Urinary bladder (tissue), 4 donors: ENCODE data around the gene ZDHHC22. TPM values are rescaled to one million over a fixed set of nuclear protein-coding genes. Genes with fewer than 3 reads are reported as not detected.
A peak's percentile ranks its signal among the peaks of the same experiment; 100 is the strongest.

ENCODE experiments used
- DNase-seq: peaks from one replicate; pipeline ENCODE4 v3.0.0-alpha.2; 2015; ENCODE audit errors: extremely low spot score
- H3K27ac ChIP-seq: one replicate; pipeline ENCODE4 v1.5.1; 2013; ENCODE audit warnings: low read depth, mild to moderate bottlenecking, moderate library complexity
- H3K36me3 ChIP-seq: one replicate; pipeline ENCODE4 v1.6.1; 2013; ENCODE audit warnings: mild to moderate bottlenecking, moderate library complexity; ENCODE audit not compliant: insufficient read depth
- H3K4me1 ChIP-seq: one replicate; pipeline ENCODE4 v1.6.1; 2013; ENCODE audit warnings: mild to moderate bottlenecking, moderate library complexity; ENCODE audit not compliant: insufficient read depth
- H3K4me3 ChIP-seq: one replicate; pipeline ENCODE4 v1.5.1; 2013; ENCODE audit warnings: low read depth, low read length
- WGBS: extraction: QIAGEN DNeasy Blood & Tissue Kit; methylation state at CpG from one replicate; pipeline ENCODE4 v1.1.7; 2013; 5-methylcytosine and 5-hydroxymethylcytosine counted together
- polyA plus RNA-seq: library from polyadenylated mRNA; stranded (reverse); fragments of 200-250 nt; gene quantifications from one replicate; pipeline ENCODE4 v1.2.3, GENCODE V29; 2013
- total RNA-seq: library from RNA; depleted of rRNA; stranded (reverse); fragments of >200 nt; gene quantifications from one replicate; pipeline ENCODE4 v1.2.3, GENCODE V29; 2014
- donor health status: healthy with polysubstance abuse.
- donor health status: healthy.

Gene ZDHHC22
- total and polyA plus RNA-seq, 2 donors = 0.01 to 0.16 TPM

DNA sequence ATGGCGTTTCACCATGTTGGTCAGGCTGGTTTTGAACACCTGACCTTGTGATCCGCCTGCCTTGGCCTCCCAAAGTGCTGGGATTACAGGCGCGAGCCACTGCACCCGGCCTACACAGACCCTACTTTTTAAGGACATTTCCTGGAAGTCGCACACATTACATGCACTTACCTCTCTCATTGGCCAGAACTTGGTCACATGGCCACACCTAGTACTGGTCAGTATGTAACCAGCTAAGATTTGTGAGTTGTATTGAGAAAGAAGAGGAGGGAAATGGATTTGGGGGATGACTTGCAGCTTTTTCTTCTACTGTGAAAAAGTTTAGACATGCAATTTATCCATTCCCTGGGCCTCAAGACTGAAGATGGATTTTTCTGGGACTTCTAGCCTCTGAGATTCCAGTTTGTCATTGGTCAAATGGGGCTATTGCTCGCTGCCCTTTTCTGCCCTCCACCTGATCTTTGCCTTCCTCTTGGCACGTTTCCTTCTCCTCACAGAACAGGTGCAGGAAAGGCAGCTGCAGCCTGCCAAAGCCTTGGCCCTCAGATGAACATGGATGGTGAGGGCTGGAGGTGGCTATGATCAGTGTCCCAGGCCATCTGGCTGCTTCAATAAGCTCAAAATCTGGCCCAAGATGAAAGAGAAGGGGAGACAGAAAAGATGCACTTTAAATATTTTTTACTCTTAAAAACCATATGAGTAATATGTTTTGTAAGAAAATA is 7.1 kb upstream of the ZDHHC22 start:
- no peaks in the 10 kb centered on the region for H3K36me3 ChIP-seq
- WGBS = 68% methylated on average over 8 of the region's 8 CpGs
- DNase-seq = no peak
- H3K27ac ChIP-seq = no peak overlapping the region
- H3K4me3 ChIP-seq = no peak overlapping the region
- H3K4me1 ChIP-seq = no peaks in the 10 kb centered on the region

DNA sequence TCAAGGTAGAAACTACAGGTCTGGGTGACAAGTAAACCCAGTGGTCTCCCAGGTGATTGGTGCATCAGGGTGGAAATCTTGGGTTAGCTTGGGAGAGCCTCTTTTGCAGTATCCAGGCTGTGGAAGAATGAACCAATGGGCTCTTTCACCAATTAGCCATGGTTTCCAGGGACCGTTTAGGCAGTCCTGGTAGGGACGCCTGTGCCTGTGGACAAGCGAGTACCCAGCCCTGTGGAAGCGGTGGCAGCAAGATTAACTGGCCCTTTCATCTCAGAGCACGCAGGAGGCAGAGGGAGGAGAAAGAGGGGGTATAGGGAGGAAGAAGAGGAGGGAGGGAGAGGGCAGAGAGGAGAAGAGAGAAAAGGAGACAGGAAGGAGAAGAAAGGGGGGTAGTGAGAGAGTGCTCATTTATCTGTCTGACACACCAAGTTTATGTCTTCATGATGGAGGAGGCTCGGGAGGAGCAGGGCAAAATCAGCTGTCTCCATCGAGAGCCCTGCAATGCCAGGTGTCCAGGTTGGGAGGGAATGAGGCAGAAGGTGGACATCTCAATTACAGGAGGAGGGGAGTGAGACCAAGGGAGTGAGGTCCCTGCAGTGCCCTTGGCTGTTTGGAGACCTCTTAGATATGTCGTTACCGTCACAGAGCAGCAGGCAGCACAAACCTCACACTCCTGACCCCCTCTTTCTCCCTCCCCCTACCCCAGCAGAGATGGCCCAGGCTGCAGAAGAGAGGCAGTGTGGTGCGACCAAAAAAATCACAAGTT is 4.6 kb upstream of the ZDHHC22 start:
- no peak for DNase-seq
- Histone ChIP-seq H3K4me3 (no peak overlapping the region), H3K27ac (no peak overlapping the region), H3K36me3 (no peaks in the 10 kb centered on the region), H3K4me1 (no peaks in the 10 kb centered on the region)
- WGBS = 5% methylated on average over 10 of the region's 10 CpGs

DNA sequence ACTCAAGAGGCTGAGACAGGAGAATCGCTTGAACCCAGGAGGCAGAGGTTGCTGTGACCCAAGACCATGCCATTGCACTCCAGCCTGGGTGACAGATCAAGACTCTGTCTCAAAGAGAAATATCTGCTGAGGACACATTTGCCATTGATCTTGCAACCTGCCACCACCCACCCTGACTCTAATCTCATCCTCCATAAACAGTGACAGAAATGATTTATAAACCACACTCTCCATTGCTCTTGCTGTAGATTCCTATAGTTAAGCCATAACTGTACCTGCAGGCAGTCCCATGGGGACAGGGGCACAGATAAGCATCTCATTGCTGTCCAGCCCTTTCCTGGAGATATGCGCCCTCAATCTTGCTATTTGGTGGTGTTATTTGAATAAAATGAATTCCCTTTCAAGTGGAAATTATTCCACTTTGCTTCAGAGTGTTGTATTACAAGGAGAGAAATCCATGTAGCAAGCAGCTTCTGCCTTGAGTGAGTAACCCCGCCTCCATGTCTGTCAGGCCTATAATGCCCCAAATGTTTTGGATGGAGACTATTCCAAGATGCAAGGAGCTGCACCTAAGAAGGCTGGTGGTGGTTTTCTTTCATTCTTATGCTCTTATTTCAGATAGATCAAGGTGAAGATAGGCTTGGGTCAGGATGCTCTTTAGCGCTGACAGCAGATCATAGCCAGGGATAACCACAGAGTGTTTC is 3.0 kb upstream of the ZDHHC22 start:
- H3K4me1 ChIP-seq = no peaks in the 10 kb centered on the region
- WGBS = 62% methylated on average over 4 of the region's 4 CpGs
- no peak for DNase-seq
- no peak overlapping the region for H3K4me3 ChIP-seq
- H3K27ac ChIP-seq = no peak overlapping the region
- no peaks in the 10 kb centered on the region for H3K36me3 ChIP-seq

DNA sequence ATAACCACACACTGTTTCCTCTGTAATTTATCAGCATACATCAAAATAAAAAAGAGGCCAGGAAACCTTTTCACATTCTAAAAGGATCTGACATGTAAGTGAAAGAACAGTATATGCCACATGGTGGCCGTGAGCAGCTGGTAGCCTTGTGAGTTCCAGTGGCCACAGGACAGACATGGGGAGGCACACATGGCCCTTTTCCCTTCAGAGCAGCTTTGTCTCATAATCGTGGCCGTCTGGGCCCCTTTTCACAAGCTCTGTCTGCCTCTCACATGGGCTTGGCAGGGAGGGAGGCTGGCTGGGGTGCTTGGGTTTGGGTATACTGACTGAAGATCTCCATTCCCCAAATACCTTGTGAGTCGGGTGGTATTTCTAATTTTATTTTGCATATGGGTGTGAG is 1.5 kb upstream of the ZDHHC22 start:
- H3K4me1 ChIP-seq = no peaks in the 10 kb centered on the region
- 6% methylated on average over 4 of the region's 4 CpGs for WGBS
- no peaks in the 10 kb centered on the region for H3K36me3 ChIP-seq
- no peak for DNase-seq
- H3K27ac ChIP-seq = no peak overlapping the region
- H3K4me3 ChIP-seq = no peak overlapping the region

DNA sequence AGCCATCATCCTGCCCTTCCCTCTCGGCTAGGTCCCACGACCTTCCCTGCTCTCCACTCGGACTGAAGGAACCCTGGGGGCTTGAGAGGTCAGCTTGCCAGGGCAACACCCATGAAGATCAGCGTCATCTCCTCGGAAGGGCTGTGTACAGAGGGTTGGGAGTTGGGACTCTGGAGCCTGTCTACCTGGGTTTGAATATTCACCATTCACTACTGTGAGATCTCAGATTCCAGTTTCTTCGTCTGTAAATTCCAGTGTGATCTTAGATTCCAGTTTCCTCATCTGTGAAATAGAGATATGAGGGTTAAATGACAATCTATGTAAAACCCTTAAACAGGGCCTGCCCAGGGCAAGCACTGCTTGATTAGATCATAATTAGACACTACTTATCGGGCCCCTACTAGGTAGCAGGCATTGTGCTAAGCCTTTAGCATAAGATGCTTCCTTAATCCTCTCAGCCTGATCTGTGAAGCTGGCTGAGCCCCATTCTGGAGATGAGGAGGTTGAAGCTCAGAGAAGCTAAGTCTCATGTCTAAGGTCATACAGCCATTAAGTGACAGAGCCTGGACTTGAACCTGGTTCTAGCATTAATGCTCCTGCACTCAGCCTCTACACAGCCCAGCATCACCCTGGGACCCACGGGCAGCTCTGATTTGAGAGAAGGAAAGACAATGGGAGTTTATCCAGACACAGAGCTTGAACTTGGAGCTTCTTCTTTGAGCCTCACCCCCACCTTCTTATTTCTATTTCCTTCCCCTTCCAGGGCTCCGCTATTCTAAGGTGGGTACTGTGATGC is 612 bp upstream of the ZDHHC22 start:
- Histone ChIP-seq H3K4me3 (no peak overlapping the region), H3K27ac (no peak overlapping the region), H3K4me1 (no peaks in the 10 kb centered on the region), H3K36me3 (no peaks in the 10 kb centered on the region)
- no peak for DNase-seq
- 6% methylated on average over 9 of the region's 9 CpGs for WGBS

DNA sequence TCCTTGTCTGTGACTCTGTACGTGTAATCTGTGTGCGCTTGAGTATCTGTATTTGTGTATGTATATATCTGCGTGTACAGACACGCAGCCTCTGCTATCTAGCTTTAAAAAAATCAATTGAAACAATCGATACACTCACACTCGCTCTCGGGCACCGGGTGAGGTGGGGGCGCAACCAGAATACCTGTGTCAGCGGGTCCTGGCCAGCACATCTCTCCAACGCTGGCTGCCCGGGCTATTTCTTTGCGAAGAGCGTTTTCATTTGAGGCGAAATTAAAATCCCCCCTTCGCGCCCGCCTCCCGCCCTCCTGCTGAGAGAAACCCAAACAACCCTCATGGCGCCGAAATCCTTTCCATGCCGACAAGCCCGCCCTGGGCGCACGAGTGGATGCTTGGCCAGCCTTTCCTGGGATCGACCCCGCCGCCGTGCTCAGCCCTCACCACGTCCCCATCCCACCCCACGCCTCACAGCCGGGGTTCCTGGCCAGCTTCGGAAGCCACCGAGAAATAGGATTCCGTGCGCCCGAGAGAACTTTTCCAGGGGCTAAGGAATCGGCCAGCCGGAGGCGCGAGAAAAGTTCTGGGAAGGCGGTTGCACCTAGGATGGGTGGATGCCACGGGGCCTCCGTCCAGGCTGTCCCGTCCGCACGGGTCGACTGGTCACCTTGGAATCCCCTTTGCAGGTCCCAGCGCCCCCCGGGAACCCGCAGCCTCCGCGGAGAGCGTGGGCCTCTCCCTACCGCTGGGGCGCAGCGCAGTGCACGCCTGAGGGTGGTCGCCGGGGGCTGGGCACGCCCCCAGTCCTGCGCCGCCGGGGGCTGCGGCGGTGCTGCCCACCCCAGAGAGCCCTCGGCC is 1.0 kb downstream of the ZDHHC22 start:
- H3K4me3 ChIP-seq = peak overlapping the region; percentile 40
- DNase-seq = no peak
- no peak overlapping the region for H3K27ac ChIP-seq
- no peaks in the 10 kb centered on the region for H3K4me1 ChIP-seq
- no peaks in the 10 kb centered on the region for H3K36me3 ChIP-seq
- WGBS = under 1% methylated on average over 67 of the region's 67 CpGs

DNA sequence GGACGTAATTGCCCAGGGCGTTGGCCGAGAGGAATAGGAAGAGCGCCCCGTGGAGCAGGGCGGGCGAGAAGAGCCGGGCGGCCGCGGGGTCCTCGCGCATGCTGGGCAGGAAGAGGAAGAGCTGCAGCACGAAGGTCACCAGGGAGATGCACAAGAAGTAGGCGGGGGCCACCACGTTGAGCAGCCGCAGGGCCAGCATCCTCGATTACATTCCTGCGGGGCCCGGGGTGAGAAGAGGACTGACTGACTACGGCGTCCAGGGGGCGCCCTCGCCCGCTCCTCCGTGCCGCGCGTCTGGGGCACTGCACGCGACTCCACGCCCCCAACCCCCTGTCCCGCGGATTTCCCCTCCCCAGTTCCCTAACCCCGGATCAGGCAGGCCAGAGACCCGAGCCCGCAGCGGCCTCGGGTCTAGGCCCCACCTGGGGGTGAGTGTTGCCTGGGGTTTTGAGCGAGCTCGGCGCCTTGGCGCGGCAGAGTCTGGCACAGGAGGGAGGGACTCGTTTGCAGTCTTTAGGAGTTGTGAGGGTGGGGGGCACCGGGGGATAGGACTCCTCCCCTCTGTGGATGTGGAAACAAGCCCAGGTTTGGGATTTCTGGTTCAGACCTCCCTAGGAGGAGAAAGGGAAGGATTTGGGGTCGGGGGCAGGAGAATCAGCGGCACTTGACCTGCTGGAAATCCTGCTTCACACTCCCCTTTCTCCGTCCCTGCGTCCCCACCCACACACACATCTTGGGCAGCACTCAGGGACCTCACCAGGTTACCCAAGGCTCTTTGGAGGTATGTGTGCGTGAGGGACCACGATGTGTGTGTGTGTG is 1.8 kb downstream of the ZDHHC22 start:
- Histone ChIP-seq H3K36me3 (no peaks in the 10 kb centered on the region), H3K4me3 (no peak overlapping the region), H3K4me1 (no peaks in the 10 kb centered on the region), H3K27ac (no peak overlapping the region)
- DNase-seq = no peak
- WGBS = 2% methylated on average over 52 of the region's 52 CpGs

DNA sequence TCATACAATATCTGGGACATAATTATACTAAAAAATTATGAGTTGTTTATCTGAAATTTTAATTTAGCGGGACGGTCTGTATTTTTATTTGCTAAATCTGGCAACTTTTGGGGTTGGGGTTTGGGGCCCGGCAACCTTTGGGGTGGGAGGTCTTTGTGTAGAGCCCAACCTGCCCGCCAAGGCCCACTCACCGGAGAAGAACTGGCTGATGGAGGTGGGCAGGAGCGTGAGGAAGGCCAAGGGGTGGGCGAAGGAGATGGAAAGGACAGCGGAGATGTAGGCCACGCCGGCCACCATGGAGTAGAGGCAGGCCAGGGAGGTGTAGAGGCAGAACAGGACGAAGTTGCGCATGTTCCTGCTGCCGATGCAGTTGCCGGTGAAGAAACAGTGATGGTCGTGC is 2.6 kb downstream of the ZDHHC22 start:
- Histone ChIP-seq H3K36me3 (no peaks in the 10 kb centered on the region), H3K4me1 (no peaks in the 10 kb centered on the region), H3K4me3 (no peak overlapping the region), H3K27ac (no peak overlapping the region)
- DNase-seq = no peak
- 85% methylated on average over 15 of the region's 15 CpGs for WGBS

DNA sequence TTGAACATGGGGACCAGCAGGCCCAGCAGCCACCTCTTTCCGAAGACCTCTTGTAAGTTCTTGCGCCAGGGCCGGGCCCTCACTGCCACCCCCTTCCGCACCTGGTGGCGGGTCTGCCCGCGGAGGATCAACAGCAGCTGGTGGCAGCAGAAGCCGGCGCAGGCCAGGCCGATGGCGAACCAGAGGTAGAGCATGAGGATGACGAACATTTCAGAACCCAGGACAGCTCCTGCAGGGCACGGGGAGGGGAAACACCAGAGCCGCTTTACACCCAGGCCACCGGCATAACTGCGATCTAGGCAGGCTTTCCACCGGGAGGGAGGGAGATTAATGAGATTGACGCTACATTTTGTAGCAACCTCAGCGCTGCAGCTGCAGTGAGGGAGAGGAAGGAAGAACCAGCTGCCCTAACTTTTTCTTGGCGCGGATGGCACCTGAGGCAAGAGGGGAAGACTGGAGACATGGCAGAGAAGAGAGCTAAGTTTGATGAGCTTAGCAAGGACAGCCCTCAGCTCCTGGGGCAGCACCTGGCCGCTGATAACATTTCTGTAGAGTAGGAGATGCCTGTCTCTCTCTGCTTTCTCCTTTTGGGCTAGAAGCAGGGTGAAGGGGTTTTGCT is 7.8 kb downstream of the ZDHHC22 start:
- peak; percentile 59 for DNase-seq
- 8% methylated on average over 22 of the region's 22 CpGs for WGBS

DNA sequence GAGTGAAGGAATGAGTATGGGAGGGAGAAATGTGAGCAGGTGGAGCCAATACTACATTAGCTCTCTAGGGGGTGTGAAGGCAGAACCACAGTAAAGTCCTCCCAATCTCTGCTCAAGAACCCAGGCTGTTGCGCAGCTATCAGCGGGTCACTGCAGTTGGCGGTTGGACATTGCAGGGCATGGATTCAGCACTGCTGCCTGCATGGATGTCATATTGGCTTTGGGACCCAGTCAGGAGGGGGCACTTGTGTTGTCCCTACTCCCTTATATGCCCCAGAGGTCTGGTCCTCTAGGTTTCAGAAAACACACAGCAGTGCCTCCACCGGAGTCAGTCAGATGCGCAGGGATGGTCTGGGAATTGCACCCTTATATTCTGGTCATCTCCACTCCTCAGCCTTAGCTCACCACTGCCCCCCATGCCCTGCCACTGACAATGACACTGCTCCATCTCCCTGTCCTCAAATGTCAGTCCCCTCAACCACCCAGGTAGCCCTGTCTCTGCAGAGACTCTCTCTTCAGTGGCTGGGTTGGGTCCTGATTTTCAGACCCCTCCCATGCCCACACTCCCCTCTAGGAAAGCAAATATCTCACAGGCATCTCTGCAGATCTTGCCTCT is 9.6 kb downstream of the ZDHHC22 start:
- WGBS = 94% methylated on average over 5 of the region's 5 CpGs
- Histone ChIP-seq H3K4me1 (no peaks in the 10 kb centered on the region), H3K4me3 (no peak overlapping the region), H3K36me3 (no peaks in the 10 kb centered on the region), H3K27ac (no peak overlapping the region)
- DNase-seq = no peak

More for the DNA sequence above, 7.8 kb downstream of the ZDHHC22 start:
- H3K36me3 ChIP-seq = no peaks in the 10 kb centered on the region
- H3K27ac ChIP-seq = no peak overlapping the region
- H3K4me3 ChIP-seq = no peak overlapping the region
- H3K4me1 ChIP-seq = no peaks in the 10 kb centered on the region

DNA sequence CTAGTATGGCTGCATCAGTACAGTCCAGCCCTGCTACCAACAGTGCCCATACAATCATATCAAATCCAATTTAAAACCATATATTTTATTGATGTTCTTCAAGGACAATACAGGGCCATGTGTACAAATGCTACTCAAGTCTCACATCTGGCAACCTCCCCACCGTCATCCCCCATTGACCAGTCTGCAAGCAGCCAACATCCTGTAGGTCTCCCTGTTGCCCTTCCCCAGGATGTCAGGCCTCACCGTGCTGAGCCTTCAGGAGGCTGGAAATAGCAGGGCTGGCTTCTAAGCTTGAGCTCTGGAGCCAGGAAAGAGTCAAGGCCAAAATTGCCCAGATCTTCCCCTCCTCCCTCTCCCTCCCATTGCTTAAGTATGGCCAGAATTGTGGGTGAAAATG is 10.4 kb downstream of the ZDHHC22 start:
- Histone ChIP-seq H3K4me3 (no peak overlapping the region), H3K27ac (no peak overlapping the region), H3K4me1 (no peaks in the 10 kb centered on the region), H3K36me3 (no peaks in the 10 kb centered on the region)
- WGBS = 74% methylated on average over 2 of the region's 2 CpGs
- DNase-seq = no peak
